SK-N-SH treated with all-trans-retinoic acid at 6 μM for 48 hours (cell line): Measurements from ENCODE around the gene IL17RC.

ENCODE experiments used
- ATAC-seq: fragments of 200-7000 bp; cut with Tn5 transposase; 3 replicates; pipeline ENCODE4 v1.9.1; 2020; ENCODE audit warnings: mild to moderate bottlenecking, moderate library complexity
- ARNTL ChIP-seq: fragments of 450-650 bp; formaldehyde crosslinking; IDR thresholded peaks from 2 replicates; pipeline ENCODE4 v1.5.0; 2020; ENCODE audit warnings: low read depth, mild to moderate bottlenecking, moderate library complexity, borderline replicate concordance
- BACH2 ChIP-seq: fragments of 250-450 bp; sonication (Bioruptor Pico); IDR thresholded peaks from 2 replicates; pipeline ENCODE4 v1.9.0; 2021; ENCODE audit warnings: mild to moderate bottlenecking, borderline replicate concordance
- CSDC2 ChIP-seq: fragments of 250-450 bp; sonication (Bioruptor Pico); IDR thresholded peaks from 2 replicates; pipeline ENCODE4 v1.5.0; 2020; ENCODE audit warnings: mild to moderate bottlenecking, moderate library complexity
- CSRNP3 ChIP-seq: fragments of 250-450 bp; sonication (Bioruptor Pico); IDR thresholded peaks from 2 replicates; pipeline ENCODE4 v1.5.1; 2021; ENCODE audit warnings: mild to moderate bottlenecking, moderate library complexity
- ESRRG ChIP-seq: fragments of 250-450 bp; sonication (Bioruptor Pico); IDR thresholded peaks from 2 replicates; pipeline ENCODE4 v1.6.1; 2021; ENCODE audit warnings: mild to moderate bottlenecking
- GLIS3 ChIP-seq: fragments of 250-450 bp; sonication (Bioruptor Pico); IDR thresholded peaks from 2 replicates; pipeline ENCODE4 v1.5.0; 2020; ENCODE audit warnings: mild to moderate bottlenecking, moderate library complexity
- ISL1 ChIP-seq: fragments of 250-450 bp; sonication (Bioruptor Pico); IDR thresholded peaks from 2 replicates; pipeline ENCODE4 v2.1.2; 2022; ENCODE audit warnings: mild to moderate bottlenecking, moderate library complexity
- RARB ChIP-seq: fragments of 250-450 bp; sonication (Bioruptor Pico); IDR thresholded peaks from 2 replicates; pipeline ENCODE4 v1.8.0; 2021; ENCODE audit warnings: mild to moderate bottlenecking, moderate library complexity
- SNAI2 ChIP-seq: fragments of 250-450 bp; sonication (Bioruptor Pico); IDR thresholded peaks from 2 replicates; pipeline ENCODE4 v1.5.0; 2020; ENCODE audit warnings: mild to moderate bottlenecking, moderate library complexity
- TCF4 ChIP-seq: fragments of 250-450 bp; sonication (Bioruptor Pico); IDR thresholded peaks from 2 replicates; pipeline ENCODE4 v1.8.0; 2021; ENCODE audit warnings: mild to moderate bottlenecking, moderate library complexity, borderline replicate concordance
- ZNF565 ChIP-seq: fragments of 450-650 bp; formaldehyde crosslinking; conservative IDR thresholded peaks from 2 replicates; pipeline ENCODE4 v1.5.0; 2020; ENCODE audit warnings: low read depth, mild to moderate bottlenecking, moderate library complexity
- ZNF70 ChIP-seq: fragments of 450-650 bp; formaldehyde crosslinking; IDR thresholded peaks from 2 replicates; pipeline ENCODE4 v1.5.0; 2020; ENCODE audit warnings: mild to moderate bottlenecking, moderate library complexity
- ZNF8 ChIP-seq: fragments of 450-650 bp; formaldehyde crosslinking; IDR thresholded peaks from 2 replicates; pipeline ENCODE4 v1.5.0; 2020; ENCODE audit warnings: mild to moderate bottlenecking, moderate library complexity
- TF ChIP-seq, protein P1 (sequence below): fragments of 250-450 bp; sonication (Bioruptor Pico); IDR thresholded peaks from 2 replicates; pipeline ENCODE4 v1.8.0; 2020; ENCODE audit warnings: mild to moderate bottlenecking, moderate library complexity, borderline replicate concordance
- TF ChIP-seq, protein P2 (sequence below): fragments of 250-450 bp; sonication (Bioruptor Pico); IDR thresholded peaks from 2 replicates; pipeline ENCODE4 v1.5.1; 2020; ENCODE audit warnings: low read depth, mild to moderate bottlenecking, moderate library complexity
- TF ChIP-seq, protein P3 (sequence below): fragments of 250-450 bp; sonication (Bioruptor Pico); IDR thresholded peaks from 2 replicates; pipeline ENCODE4 v1.8.0; 2021; ENCODE audit warnings: low read depth, mild to moderate bottlenecking, moderate library complexity, borderline replicate concordance

IL17RC gene

DNA sequence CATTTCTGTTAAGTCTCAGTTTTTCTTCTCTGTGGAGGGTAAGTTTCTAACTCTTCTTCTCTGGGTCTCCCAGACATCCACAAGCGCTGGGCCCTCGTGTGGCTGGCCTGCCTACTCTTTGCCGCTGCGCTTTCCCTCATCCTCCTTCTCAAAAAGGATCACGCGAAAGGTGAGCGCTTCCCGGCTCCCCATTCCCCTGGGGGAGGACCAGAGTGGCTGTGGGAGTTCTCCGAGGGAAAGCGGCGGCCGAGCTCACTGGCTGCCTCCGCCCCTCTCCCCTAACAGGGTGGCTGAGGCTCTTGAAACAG is 15.6 kb downstream of the IL17RC start:
- no peak for ATAC-seq
- TF ChIP-seq BACH2 (CRISPR knock-in tag) (no peak), ZNF565 (CRISPR knock-in tag) (no peak), TCF4 (no peak), ARNTL (CRISPR knock-in tag) (no peak), ZNF70 (CRISPR knock-in tag) (no peak), CSDC2 (no peak), SNAI2 (CRISPR knock-in tag) (no peak), ISL1 (CRISPR knock-in tag) (no peak), ESRRG (CRISPR knock-in tag) (no peak), ZNF8 (CRISPR knock-in tag) (no peak), RARB (CRISPR knock-in tag) (no peak)
- TF ChIP-seq, protein P1, sequence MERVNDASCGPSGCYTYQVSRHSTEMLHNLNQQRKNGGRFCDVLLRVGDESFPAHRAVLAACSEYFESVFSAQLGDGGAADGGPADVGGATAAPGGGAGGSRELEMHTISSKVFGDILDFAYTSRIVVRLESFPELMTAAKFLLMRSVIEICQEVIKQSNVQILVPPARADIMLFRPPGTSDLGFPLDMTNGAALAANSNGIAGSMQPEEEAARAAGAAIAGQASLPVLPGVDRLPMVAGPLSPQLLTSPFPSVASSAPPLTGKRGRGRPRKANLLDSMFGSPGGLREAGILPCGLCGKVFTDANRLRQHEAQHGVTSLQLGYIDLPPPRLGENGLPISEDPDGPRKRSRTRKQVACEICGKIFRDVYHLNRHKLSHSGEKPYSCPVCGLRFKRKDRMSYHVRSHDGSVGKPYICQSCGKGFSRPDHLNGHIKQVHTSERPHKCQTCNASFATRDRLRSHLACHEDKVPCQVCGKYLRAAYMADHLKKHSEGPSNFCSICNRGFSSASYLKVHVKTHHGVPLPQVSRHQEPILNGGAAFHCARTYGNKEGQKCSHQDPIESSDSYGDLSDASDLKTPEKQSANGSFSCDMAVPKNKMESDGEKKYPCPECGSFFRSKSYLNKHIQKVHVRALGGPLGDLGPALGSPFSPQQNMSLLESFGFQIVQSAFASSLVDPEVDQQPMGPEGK, result no peak
- TF ChIP-seq, protein P2, sequence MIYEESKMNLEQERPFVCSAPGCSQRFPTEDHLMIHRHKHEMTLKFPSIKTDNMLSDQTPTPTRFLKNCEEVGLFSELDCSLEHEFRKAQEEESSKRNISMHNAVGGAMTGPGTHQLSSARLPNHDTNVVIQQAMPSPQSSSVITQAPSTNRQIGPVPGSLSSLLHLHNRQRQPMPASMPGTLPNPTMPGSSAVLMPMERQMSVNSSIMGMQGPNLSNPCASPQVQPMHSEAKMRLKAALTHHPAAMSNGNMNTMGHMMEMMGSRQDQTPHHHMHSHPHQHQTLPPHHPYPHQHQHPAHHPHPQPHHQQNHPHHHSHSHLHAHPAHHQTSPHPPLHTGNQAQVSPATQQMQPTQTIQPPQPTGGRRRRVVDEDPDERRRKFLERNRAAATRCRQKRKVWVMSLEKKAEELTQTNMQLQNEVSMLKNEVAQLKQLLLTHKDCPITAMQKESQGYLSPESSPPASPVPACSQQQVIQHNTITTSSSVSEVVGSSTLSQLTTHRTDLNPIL, result no peak

DNA sequence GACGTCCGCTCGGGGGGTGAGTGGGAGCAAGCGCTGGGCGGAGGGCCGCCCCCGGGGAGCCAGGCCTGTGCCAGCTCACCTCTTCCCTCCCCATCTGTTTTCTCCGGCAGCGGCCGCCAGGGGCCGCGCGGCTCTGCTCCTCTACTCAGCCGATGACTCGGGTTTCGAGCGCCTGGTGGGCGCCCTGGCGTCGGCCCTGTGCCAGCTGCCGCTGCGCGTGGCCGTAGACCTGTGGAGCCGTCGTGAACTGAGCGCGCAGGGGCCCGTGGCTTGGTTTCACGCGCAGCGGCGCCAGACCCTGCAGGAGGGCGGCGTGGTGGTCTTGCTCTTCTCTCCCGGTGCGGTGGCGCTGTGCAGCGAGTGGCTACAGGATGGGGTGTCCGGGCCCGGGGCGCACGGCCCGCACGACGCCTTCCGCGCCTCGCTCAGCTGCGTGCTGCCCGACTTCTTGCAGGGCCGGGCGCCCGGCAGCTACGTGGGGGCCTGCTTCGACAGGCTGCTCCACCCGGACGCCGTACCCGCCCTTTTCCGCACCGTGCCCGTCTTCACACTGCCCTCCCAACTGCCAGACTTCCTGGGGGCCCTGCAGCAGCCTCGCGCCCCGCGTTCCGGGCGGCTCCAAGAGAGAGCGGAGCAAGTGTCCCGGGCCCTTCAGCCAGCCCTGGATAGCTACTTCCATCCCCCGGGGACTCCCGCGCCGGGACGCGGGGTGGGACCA is 16.1 kb downstream of the IL17RC start:
- peak; percentile 34; the same call in 1 of the 2 replicates for TF ChIP-seq GLIS3 (CRISPR knock-in tag)
- TF ChIP-seq ZNF70 (CRISPR knock-in tag), result no peak
- no peak for TF ChIP-seq ESRRG (CRISPR knock-in tag)
- TF ChIP-seq TCF4, result peak; percentile 17; the same call in 1 of the 2 replicates
- TF ChIP-seq, protein P1, result peak; percentile 90
- TF ChIP-seq, all 23 proteins: peak for 3
- peak; percentile 87 for ATAC-seq

- TF ChIP-seq SNAI2 (CRISPR knock-in tag) (peak; percentile 88), RARB (CRISPR knock-in tag) (no peak)
- TF ChIP-seq, all 23 proteins: peak for 1
Measured at GRCh38 chr3:9933561-9934234, 16.8 kb downstream of the IL17RC start, which contains the start of gene CRELD1. Gene CRELD1, plus strand, starts transcription at chr3:9933834. Its CDS starts 605 bp downstream, at chr3:9934439.

GRCh38 chr3:9934235-9934621 is 17.3 kb downstream of the IL17RC start:
- ATAC-seq, result peak; percentile 24
- no peak for TF ChIP-seq ZNF565 (CRISPR knock-in tag)

More at GRCh38 chr3:9933561-9934234, 16.8 kb downstream of the IL17RC start, which contains the start of gene CRELD1:
- peak; percentile 87 for ATAC-seq

- TF ChIP-seq, protein P3, sequence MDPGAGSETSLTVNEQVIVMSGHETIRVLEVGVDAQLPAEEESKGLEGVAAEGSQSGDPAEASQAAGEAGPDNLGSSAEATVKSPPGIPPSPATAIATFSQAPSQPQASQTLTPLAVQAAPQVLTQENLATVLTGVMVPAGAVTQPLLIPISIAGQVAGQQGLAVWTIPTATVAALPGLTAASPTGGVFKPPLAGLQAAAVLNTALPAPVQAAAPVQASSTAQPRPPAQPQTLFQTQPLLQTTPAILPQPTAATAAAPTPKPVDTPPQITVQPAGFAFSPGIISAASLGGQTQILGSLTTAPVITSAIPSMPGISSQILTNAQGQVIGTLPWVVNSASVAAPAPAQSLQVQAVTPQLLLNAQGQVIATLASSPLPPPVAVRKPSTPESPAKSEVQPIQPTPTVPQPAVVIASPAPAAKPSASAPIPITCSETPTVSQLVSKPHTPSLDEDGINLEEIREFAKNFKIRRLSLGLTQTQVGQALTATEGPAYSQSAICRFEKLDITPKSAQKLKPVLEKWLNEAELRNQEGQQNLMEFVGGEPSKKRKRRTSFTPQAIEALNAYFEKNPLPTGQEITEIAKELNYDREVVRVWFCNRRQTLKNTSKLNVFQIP (CRISPR knock-in tag), result no peak
- no peak for TF ChIP-seq SNAI2 (CRISPR knock-in tag)
- TF ChIP-seq RARB (CRISPR knock-in tag), result no peak
- TF ChIP-seq CSRNP3 (CRISPR knock-in tag), result no peak
- ATAC-seq, result no peak
Measured at GRCh38 chr3:9934993-9935392, 18.1 kb downstream of the IL17RC start.
